Measurements from ENCODE around the gene NSUN6.
A peak's percentile ranks its signal among the peaks of the same experiment; 100 is the strongest.
"Not testable (repeated sequence)": the region's sequence is repeated elsewhere in the genome, so short reads cannot be mapped to it uniquely, and the experiment has no call there.

NSUN6 gene

GRCh38 chr10:18659125-18659818, 7.9 kb upstream of the NSUN6 start, which contains the start of gene ARL5B:
Gene ARL5B (plus strand): TSS chr10:18659431. CDS start chr10:18659638, 207 bp downstream.
- peak; percentile 100 for DNase-seq (ENCODE audit: low read depth, low spot score)

- DNase-seq (ENCODE audit: low read depth, low spot score) = peak; percentile 34
Measured at GRCh38 chr10:18658271-18659124, 7.1 kb upstream of the NSUN6 start.

GRCh38 chr10:18656724-18657123, 5.3 kb upstream of the NSUN6 start:
- DNase-seq (ENCODE audit: low read depth, low spot score) = no peak

- no peak for DNase-seq (ENCODE audit: low read depth, low spot score)
Measured at GRCh38 chr10:18653112-18653511, 1.7 kb upstream of the NSUN6 start.

GRCh38 chr10:18650404-18650997, 886 bp downstream of the NSUN6 start:
- no peak for DNase-seq (ENCODE audit: low read depth, low spot score)

GRCh38 chr10:18649364-18649959, 1.9 kb downstream of the NSUN6 start:
- no peak for DNase-seq (ENCODE audit: low read depth, low spot score)

- no peak for DNase-seq (ENCODE audit: low read depth, low spot score)
Measured at GRCh38 chr10:18647945-18648344, 3.4 kb downstream of the NSUN6 start.

GRCh38 chr10:18647151-18647550, 4.2 kb downstream of the NSUN6 start:
- no peak for DNase-seq (ENCODE audit: low read depth, low spot score)

- DNase-seq (ENCODE audit: low read depth, low spot score) = not testable (repeated sequence)
Measured at GRCh38 chr10:18639719-18640118, 11.7 kb downstream of the NSUN6 start.

GRCh38 chr10:18637400-18637799, 14.0 kb downstream of the NSUN6 start:
- DNase-seq (ENCODE audit: low read depth, low spot score) = not testable (repeated sequence)

GRCh38 chr10:18635995-18636394, 15.4 kb downstream of the NSUN6 start:
- DNase-seq (ENCODE audit: low read depth, low spot score) = no peak

GRCh38 chr10:18632500-18632899, 18.9 kb downstream of the NSUN6 start:
- DNase-seq (ENCODE audit: low read depth, low spot score) = not testable (repeated sequence)

- DNase-seq (ENCODE audit: low read depth, low spot score) = peak; percentile 74
Measured at GRCh38 chr10:18627452-18628018, 23.9 kb downstream of the NSUN6 start.

- DNase-seq (ENCODE audit: low read depth, low spot score) = no peak
Measured at GRCh38 chr10:18625886-18626285, 25.5 kb downstream of the NSUN6 start.

GRCh38 chr10:18623671-18624070, 27.7 kb downstream of the NSUN6 start:
- DNase-seq (ENCODE audit: low read depth, low spot score) = peak; percentile 13

GRCh38 chr10:18620856-18621255, 30.5 kb downstream of the NSUN6 start:
- peak; percentile 7 for DNase-seq (ENCODE audit: low read depth, low spot score)

GRCh38 chr10:18619016-18619415, 32.4 kb downstream of the NSUN6 start:
- peak; percentile 92 for DNase-seq (ENCODE audit: low read depth, low spot score)

GRCh38 chr10:18616337-18616736, 35.0 kb downstream of the NSUN6 start:
- no peak for DNase-seq (ENCODE audit: low read depth, low spot score)

- DNase-seq (ENCODE audit: low read depth, low spot score) = no peak
Measured at GRCh38 chr10:18615618-18616017, 35.8 kb downstream of the NSUN6 start.

GRCh38 chr10:18611168-18611567, 40.2 kb downstream of the NSUN6 start:
- no peak for DNase-seq (ENCODE audit: low read depth, low spot score)

- peak; percentile 88 for DNase-seq (ENCODE audit: low read depth, low spot score)
Measured at GRCh38 chr10:18610517-18610916, 40.9 kb downstream of the NSUN6 start.

GRCh38 chr10:18608596-18608995, 42.8 kb downstream of the NSUN6 start:
- no peak for DNase-seq (ENCODE audit: low read depth, low spot score)
